Vagina (tissue), 2 donors: ENCODE results near the gene SLX4IP. TPM values are rescaled to one million over a fixed set of nuclear protein-coding genes. Genes with fewer than 3 reads are reported as not detected.
A peak's percentile ranks its signal among the peaks of the same experiment; 100 is the strongest.

Source experiments
- DNase-seq, 2 donors: peaks; one replicate each; pipeline ENCODE4 v3.0.0-alpha.2; 2017; ENCODE audit errors: extremely low spot score in 2 of 2
- H3K27ac ChIP-seq: fragments of 200-600 bp; sonication (generic); one replicate; pipeline ENCODE4 v1.5.1; 2019
- H3K27me3 ChIP-seq: fragments of 200-600 bp; sonication (generic); one replicate; pipeline ENCODE4 v1.5.1; 2019
- H3K36me3 ChIP-seq, 2 donors: fragments of 200-600 bp; sonication (generic); one replicate each; pipeline ENCODE4 v1.5.1; 2017 to 2019
- H3K4me1 ChIP-seq: fragments of 200-600 bp; sonication (generic); one replicate; pipeline ENCODE4 v1.5.1; 2019
- H3K4me3 ChIP-seq, 2 donors: fragments of 200-600 bp; sonication (generic); 1 replicate in 1 of 2; 2 replicates in 1 of 2; pipeline ENCODE4 v1.5.1; 2016 to 2019
- H3K9me3 ChIP-seq: fragments of 200-600 bp; sonication (generic); one replicate; pipeline ENCODE4 v1.5.1; 2019
- POLR2A ChIP-seq, 2 donors: fragments of 450-650 bp; IDR thresholded peaks; one replicate each; pipeline ENCODE4 v1.6.1; 2017; ENCODE audit warnings: antibody characterized with exemption in 2 of 2, mild to moderate bottlenecking in 2 of 2, moderate library complexity in 2 of 2
- POLR2AphosphoS5 ChIP-seq, 2 donors: sonication (generic); formaldehyde crosslinking; IDR thresholded peaks; one replicate each; pipeline ENCODE4 v1.9.0; 2017; ENCODE audit warnings: antibody characterized with exemption in 2 of 2, mild to moderate bottlenecking in 2 of 2, low read depth in 1 of 2; ENCODE audit not compliant: insufficient read depth in 1 of 2
- intact Hi-C: fragments of 100-400 bp; cut with DNase I; formaldehyde crosslinking; loops from one replicate; pipeline ENCODE4 v1.15.1; 2023
- total RNA-seq: library from RNA; depleted of rRNA; stranded (reverse); fragments of >200 nt; gene quantifications from one replicate; pipeline ENCODE4 v1.2.3, GENCODE V29; 2016
- TF ChIP-seq, protein P1 (sequence below), 3 experiments: fragments of 450-650 bp in 2 of 3; fragments of 200-600 bp in 1 of 3; sonication (generic) in 1 of 3; IDR thresholded peaks; one replicate each; pipeline ENCODE4 v1.5.1; 2017 to 2019; ENCODE audit warnings: antibody characterized with exemption in 3 of 3, mild to moderate bottlenecking in 2 of 3, moderate library complexity in 2 of 3

Gene SLX4IP
- total RNA-seq, 1 donor from 2014 or later: 4.9 TPM

- no peaks in the 10 kb centered on the region for H3K36me3 ChIP-seq
- no peak overlapping the region for H3K4me3 ChIP-seq
- intact Hi-C loops: no loop called here
- no peaks in the 10 kb centered on the region for H3K9me3 ChIP-seq
- no peaks in the 10 kb centered on the region for H3K27me3 ChIP-seq
- no peak overlapping the region for H3K27ac ChIP-seq
- TF ChIP-seq POLR2A (IDR thresholded peaks at IDR 0.05) (no peak), POLR2AphosphoS5 (IDR thresholded peaks at IDR 0.05; ENCODE audit: insufficient read depth in 1 of 2, low read depth in 1 of 2) (no peak)
- TF ChIP-seq, protein P1, sequence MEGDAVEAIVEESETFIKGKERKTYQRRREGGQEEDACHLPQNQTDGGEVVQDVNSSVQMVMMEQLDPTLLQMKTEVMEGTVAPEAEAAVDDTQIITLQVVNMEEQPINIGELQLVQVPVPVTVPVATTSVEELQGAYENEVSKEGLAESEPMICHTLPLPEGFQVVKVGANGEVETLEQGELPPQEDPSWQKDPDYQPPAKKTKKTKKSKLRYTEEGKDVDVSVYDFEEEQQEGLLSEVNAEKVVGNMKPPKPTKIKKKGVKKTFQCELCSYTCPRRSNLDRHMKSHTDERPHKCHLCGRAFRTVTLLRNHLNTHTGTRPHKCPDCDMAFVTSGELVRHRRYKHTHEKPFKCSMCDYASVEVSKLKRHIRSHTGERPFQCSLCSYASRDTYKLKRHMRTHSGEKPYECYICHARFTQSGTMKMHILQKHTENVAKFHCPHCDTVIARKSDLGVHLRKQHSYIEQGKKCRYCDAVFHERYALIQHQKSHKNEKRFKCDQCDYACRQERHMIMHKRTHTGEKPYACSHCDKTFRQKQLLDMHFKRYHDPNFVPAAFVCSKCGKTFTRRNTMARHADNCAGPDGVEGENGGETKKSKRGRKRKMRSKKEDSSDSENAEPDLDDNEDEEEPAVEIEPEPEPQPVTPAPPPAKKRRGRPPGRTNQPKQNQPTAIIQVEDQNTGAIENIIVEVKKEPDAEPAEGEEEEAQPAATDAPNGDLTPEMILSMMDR (IDR thresholded peaks at IDR 0.05): no peak
- peaks cover 8% of the 10 kb centered on the region for H3K4me1 ChIP-seq
- DNase-seq: no peak
These were observed 96.7 kb downstream of the SLX4IP start for GRCh38 chr20:10531848-10532247.

DNA sequence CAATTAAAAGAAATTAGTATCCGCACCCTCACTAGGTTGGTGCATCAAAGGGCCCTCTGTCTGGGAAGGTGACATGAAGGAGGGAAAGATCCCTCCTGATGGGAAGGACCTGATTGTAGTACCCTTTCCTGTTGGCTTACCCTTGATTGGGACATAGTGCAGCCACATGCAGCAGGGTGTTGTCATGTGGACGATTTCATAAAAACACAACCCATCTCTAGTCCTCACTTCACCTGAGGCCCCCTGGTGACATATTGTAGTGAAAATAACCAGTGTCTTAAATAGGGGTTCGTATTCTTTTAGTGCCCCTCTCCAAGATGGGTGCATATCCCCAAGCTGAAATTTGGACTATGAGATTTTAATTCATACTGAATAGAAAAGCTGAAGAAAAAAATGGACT is 97.3 kb downstream of the SLX4IP start:
- TF ChIP-seq, protein P1 (IDR thresholded peaks at IDR 0.05): no peak
- TF ChIP-seq POLR2AphosphoS5 (IDR thresholded peaks at IDR 0.05; ENCODE audit: insufficient read depth in 1 of 2, low read depth in 1 of 2): no peak
- Histone ChIP-seq H3K27me3 (no peaks in the 10 kb centered on the region), H3K27ac (no peak overlapping the region), H3K9me3 (no peaks in the 10 kb centered on the region), H3K4me1 (peaks cover 8% of the 10 kb centered on the region), H3K36me3 (no peaks in the 10 kb centered on the region), H3K4me3 (no peak overlapping the region)
- DNase-seq: no peak
- intact Hi-C loops: no loop called here

GRCh38 chr20:10536531-10536930 is 101.4 kb downstream of the SLX4IP start:
- TF ChIP-seq POLR2A (IDR thresholded peaks at IDR 0.05): no peak
- TF ChIP-seq, protein P1 (IDR thresholded peaks at IDR 0.05): no peak
- no peak for TF ChIP-seq POLR2AphosphoS5 (IDR thresholded peaks at IDR 0.05; ENCODE audit: insufficient read depth in 1 of 2, low read depth in 1 of 2)
- peak overlapping the region; percentile 23 for H3K27ac ChIP-seq
- DNase-seq: no peak

GRCh38 chr20:10537850-10538480 is 102.9 kb downstream of the SLX4IP start:
- Histone ChIP-seq H3K27ac (peak overlapping the region; percentile 45), H3K36me3 (no peaks in the 10 kb centered on the region), H3K27me3 (no peaks in the 10 kb centered on the region), H3K9me3 (no peaks in the 10 kb centered on the region), H3K4me3 (no peak overlapping the region), H3K4me1 (peaks cover 30% of the 10 kb centered on the region)
- intact Hi-C loops: no loop called here
- TF ChIP-seq POLR2AphosphoS5 (IDR thresholded peaks at IDR 0.05; ENCODE audit: insufficient read depth in 1 of 2, low read depth in 1 of 2) (no peak), POLR2A (IDR thresholded peaks at IDR 0.05) (no peak)
- TF ChIP-seq, protein P1 (IDR thresholded peaks at IDR 0.05): no peak
- no peak for DNase-seq

More at GRCh38 chr20:10536531-10536930, 101.4 kb downstream of the SLX4IP start:
- Histone ChIP-seq H3K27me3 (no peaks in the 10 kb centered on the region), H3K4me1 (peaks cover 30% of the 10 kb centered on the region), H3K4me3 (no peak overlapping the region), H3K9me3 (no peaks in the 10 kb centered on the region), H3K36me3 (no peaks in the 10 kb centered on the region)
- intact Hi-C loops: no loop called here

GRCh38 chr20:10538768-10539167 is 103.7 kb downstream of the SLX4IP start:
- DNase-seq: no peak
- H3K36me3 ChIP-seq: no peaks in the 10 kb centered on the region
- no peaks in the 10 kb centered on the region for H3K27me3 ChIP-seq
- H3K4me1 ChIP-seq: peaks cover 30% of the 10 kb centered on the region
- TF ChIP-seq POLR2AphosphoS5 (IDR thresholded peaks at IDR 0.05; ENCODE audit: insufficient read depth in 1 of 2, low read depth in 1 of 2) (no peak), POLR2A (IDR thresholded peaks at IDR 0.05) (no peak)
- TF ChIP-seq, protein P1 (IDR thresholded peaks at IDR 0.05): no peak
- H3K4me3 ChIP-seq: no peak overlapping the region
- no peak overlapping the region for H3K27ac ChIP-seq
- intact Hi-C loops: no loop called here
- no peaks in the 10 kb centered on the region for H3K9me3 ChIP-seq
